NCI-H1048 (cell line): ENCODE measurements around the gene TSEN54.

ENCODE experiments used
- DNase-seq: peaks from one replicate; lab custom pipeline; 2025; lab: John Stamatoyannopoulos, UW

The TSEN54 gene

DNA sequence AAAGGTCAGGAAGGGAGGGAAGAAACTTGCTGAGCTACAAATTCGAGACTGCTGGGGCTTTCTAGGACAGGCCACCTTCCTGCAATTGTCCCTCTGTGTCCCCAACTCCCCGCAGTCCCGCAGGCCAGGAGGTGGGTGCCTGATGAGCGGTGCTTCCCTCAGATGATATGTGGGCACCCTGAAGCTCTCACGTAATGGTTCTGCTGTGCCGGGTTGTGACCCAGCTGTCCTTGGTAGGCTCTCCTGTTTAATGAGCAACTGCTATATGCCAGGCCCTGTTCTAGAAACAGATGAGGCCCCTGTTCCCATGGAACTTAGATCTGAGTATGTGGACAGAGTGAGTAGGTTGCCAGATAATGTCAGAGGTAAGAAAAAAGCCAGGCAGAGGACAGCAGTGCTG is 49.3 kb downstream of the TSEN54 start:
- no peak for DNase-seq

DNA sequence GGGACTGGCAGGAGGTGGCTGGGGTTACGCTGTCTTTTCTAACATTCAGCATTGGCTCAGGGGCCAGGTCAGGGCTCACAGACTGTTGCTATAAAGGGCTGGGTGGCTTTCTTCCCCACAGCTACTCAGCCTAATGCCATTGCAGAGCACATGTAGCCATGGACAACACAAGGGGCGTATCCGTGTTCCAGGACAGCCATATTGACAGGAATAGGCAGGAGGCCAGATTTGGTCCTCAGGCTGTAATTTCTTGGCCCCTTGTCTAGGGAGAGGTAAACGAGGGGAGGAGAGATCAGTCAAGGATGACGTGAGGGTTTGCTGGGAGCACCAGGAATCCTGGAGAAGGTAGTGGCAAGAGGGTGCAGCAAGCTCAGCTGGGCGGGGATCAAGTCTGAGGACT is 50.1 kb downstream of the TSEN54 start:
- DNase-seq, result no peak

DNA sequence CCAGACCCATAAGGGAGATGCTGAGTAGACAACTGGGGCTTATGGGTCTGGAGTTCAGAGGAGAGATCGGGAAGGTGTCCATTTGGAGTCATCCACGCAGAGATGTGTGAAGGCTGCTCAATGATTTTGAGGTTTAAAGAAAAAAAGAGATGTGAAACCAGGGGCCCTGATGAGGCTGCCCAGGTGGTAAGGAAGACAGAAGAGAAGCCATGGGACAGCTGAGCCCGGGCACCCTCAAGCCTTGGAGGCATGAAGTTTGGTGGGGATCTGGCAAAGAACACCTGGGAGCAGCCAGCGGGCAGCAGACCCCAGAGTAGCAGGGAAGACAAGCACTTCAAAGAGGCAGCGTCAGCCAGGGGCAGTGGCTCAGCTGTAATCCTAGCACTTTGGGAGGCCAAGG is 50.5 kb downstream of the TSEN54 start:
- no peak for DNase-seq

DNA sequence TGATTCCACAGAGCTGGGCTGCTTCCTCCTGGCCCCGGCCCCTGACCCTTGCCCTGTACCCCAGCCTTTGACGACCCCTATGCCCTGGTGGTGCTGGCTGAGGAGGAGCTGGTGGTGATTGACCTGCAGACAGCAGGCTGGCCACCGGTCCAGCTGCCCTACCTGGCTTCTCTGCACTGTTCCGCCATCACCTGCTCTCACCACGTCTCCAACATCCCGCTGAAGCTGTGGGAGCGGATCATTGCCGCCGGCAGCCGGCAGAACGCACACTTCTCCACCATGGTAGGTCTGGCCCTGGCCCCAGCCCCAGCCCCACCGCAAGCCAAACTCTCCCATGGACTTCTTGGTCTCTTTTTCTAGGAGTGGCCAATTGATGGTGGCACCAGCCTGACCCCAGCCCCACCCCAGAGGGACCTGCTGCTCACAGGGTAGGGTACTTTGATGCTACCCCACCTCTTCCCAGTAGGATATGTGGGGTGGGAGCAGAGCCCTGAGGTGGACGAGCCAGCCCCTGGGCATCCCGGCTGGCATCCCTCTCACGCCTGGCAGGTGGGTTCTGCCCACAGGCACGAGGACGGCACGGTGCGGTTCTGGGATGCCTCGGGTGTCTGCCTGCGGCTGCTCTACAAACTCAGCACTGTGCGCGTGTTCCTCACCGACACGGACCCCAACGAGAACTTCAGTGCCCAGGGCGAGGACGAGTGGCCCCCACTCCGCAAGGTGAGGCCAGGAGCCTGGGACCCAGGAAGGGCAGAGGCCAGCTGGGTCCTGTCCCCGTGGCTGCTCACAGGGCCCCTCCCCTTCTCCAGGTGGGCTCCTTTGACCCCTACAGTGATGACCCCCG is 52.3 kb downstream of the TSEN54 start:
- no peak for DNase-seq

GRCh38 chr17:75570034-75570676 is 53.8 kb downstream of the TSEN54 start:
- DNase-seq, result no peak

- no peak for DNase-seq
These were observed 54.4 kb downstream of the TSEN54 start for GRCh38 chr17:75570772-75571171.

DNA sequence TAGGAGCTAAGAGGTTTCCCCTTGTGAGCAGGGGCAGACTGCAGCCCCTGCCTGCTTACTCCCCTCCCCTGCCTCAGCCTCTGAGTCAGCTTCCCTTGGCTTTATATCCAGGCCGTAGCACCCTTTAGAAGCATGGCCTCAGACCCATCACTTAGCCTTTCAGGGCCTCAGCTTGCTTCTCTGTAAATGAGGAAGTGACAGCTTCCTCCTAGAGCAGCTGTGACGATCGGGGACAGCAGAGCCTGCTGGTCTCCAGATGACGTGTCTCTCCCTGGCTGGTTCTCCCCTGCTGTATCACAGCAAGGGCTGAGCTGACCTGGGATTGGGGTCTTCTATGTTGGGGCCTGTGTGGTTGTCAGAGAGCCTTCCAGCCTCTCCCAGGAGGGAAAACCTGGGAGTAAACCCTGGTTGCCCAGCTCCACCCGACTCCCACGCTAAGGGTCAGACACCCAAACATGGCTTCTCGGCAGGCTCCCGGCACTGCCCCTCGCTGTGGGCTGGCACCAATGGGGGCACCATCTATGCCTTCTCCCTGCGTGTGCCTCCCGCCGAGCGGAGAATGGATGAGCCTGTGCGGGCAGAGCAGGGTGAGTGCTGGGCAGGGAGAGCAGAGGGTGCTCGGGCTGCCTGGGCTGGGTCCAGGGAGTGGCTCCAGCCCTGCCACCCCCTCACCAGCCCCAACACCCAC is 55.0 kb downstream of the TSEN54 start:
- no peak for DNase-seq

- DNase-seq, result no peak
These were observed 55.5 kb downstream of the TSEN54 start for GRCh38 chr17:75571885-75572215.

DNA sequence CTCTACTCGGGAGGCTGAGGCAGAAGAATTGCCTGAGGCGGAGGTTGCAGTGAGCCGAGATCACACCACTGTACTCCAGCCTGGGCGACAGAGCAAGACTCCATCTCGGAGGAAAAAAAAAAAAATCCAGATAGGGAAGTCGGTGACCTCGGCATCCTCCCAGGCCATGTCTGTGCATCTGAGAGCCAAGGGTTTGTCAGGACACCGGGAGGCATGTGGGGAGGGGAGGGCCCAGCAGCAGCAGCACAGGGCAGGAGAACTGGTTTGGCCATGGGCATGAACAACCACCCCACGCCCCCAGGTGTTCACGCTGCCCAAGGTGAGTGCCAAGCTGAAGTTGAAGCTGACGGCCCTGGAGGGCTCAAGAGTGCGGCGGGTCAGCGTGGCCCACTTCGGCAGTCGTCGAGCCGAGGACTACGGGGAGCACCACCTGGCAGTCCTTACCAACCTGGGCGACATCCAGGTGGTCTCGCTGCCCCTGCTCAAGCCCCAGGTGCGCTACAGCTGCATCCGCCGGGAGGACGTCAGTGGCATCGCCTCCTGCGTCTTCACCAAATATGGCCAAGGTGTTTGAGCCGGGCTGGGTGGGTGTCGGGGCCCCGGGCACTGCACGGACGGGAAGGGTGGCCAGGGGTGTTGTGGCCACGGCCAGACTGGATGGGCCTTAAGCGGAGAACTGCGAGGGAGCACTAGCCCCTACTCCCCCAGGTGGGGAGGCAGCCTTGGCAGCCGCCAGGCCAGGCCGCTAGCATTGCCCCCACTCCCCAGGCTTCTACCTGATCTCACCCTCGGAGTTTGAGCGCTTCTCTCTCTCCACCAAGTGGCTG is 56.6 kb downstream of the TSEN54 start:
- DNase-seq, result no peak

GRCh38 chr17:75573540-75573957 is 57.2 kb downstream of the TSEN54 start:
- DNase-seq, result no peak

DNA sequence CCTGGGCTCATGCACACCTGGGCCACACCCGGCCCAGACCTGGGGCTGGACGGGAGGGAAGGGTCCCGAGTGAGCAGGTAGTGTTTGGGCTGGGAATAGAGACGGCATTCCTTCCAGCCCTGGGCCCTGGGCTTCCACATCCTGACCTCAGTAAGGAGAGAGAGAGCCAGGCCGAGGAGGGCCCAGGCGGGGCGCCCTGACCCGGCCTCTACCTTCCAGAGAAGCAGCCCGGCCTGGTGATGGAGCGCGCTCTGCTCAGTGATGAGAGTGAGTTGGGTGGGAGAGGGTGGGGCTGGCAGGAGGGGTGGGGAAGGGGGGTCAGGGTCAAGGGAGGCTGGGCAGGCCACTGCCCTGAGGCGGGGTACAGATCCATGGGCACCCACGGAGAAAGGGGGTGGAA is 57.7 kb downstream of the TSEN54 start:
- no peak for DNase-seq
